GM23338 (cell line): ENCODE data around the gene FSIP1. TPM values are rescaled to one million over a fixed set of nuclear protein-coding genes. Genes with fewer than 3 reads are reported as not detected.

Experiments used
- ATAC-seq: fragments of 200-7000 bp; cut with Tn5 transposase; 3 replicates; pipeline ENCODE4 v1.9.1; 2020
- DNase-seq: peaks from one replicate; pipeline ENCODE4 v3.0.0-alpha.2; 2015; ENCODE audit warnings: low spot score
- H2AFZ ChIP-seq: fragments of 200-600 bp; sonication (generic); 2 replicates; pipeline ENCODE4 v1.8.0; 2016; ENCODE audit warnings: antibody characterized with exemption, mild to moderate bottlenecking, moderate library complexity
- H3F3A ChIP-seq: fragments of 200-600 bp; sonication (generic); replicated peaks from 2 replicates; pipeline ENCODE4 v1.8.0; 2017; ENCODE audit warnings: antibody characterized with exemption, mixed run types, low read depth
- H3K27ac ChIP-seq: fragments of 200-600 bp; sonication (generic); 2 replicates; pipeline ENCODE4 v1.6.1; 2016; ENCODE audit warnings: low read depth
- H3K27me3 ChIP-seq: fragments of 200-600 bp; sonication (generic); 2 replicates; pipeline ENCODE4 v1.8.0; 2016; ENCODE audit warnings: mild to moderate bottlenecking, mixed run types, moderate library complexity; ENCODE audit not compliant: insufficient read depth
- H3K36me3 ChIP-seq: fragments of 200-600 bp; sonication (generic); 2 replicates; pipeline ENCODE4 v1.8.0; 2016; ENCODE audit warnings: mild to moderate bottlenecking; ENCODE audit not compliant: insufficient read depth
- H3K4me1 ChIP-seq: fragments of 200-600 bp; sonication (generic); 2 replicates; pipeline ENCODE4 v1.8.0; 2016; ENCODE audit warnings: mild to moderate bottlenecking, moderate library complexity; ENCODE audit not compliant: insufficient read depth
- H3K4me2 ChIP-seq: fragments of 200-600 bp; sonication (generic); 2 replicates; pipeline ENCODE4 v1.7.1; 2017; ENCODE audit warnings: mixed run types
- H3K4me3 ChIP-seq: fragments of 200-600 bp; sonication (generic); 2 replicates; pipeline ENCODE4 v1.6.1; 2016; ENCODE audit warnings: mixed run types
- H3K79me2 ChIP-seq: fragments of 200-600 bp; sonication (generic); replicated peaks from 2 replicates; pipeline ENCODE4 v1.8.0; 2017; ENCODE audit warnings: mild to moderate bottlenecking; ENCODE audit not compliant: insufficient read depth
- H3K9me2 ChIP-seq: fragments of 200-600 bp; sonication (generic); 2 replicates; pipeline ENCODE4 v1.8.0; 2017; ENCODE audit not compliant: insufficient read depth
- H4K20me1 ChIP-seq: fragments of 200-600 bp; sonication (generic); replicated peaks from 2 replicates; pipeline ENCODE4 v1.8.0; 2017; ENCODE audit warnings: mild to moderate bottlenecking; ENCODE audit not compliant: insufficient read depth
- H3K27ac Mint-ChIP-seq: 2 replicates; pipeline ENCODE4 v1.8.0; 2020; ENCODE audit warnings: inconsistent platforms, mild to moderate bottlenecking, moderate library complexity, mixed read lengths
- H3K27me3 Mint-ChIP-seq: 3 replicates; pipeline ENCODE4 v1.8.0; 2022; ENCODE audit warnings: low read depth, mild to moderate bottlenecking, moderate library complexity, mixed read lengths, inconsistent platforms; ENCODE audit not compliant: insufficient read depth, poor library complexity
- H3K36me3 Mint-ChIP-seq: 3 replicates; pipeline ENCODE4 v1.8.0; 2021; ENCODE audit warnings: low read depth, mild to moderate bottlenecking, inconsistent platforms, moderate library complexity, mixed read lengths
- H3K4me1 Mint-ChIP-seq: 3 replicates; pipeline ENCODE4 v1.8.0; 2020; ENCODE audit warnings: mild to moderate bottlenecking, inconsistent platforms, mixed read lengths
- H3K4me3 Mint-ChIP-seq: 3 replicates; pipeline ENCODE4 v1.8.0; 2021; ENCODE audit warnings: moderate library complexity, mild to moderate bottlenecking, inconsistent platforms, mixed read lengths
- H3K9me3 Mint-ChIP-seq: 3 replicates; pipeline ENCODE4 v1.8.0; 2020; ENCODE audit warnings: moderate library complexity, mild to moderate bottlenecking, inconsistent platforms, mixed read lengths
- CREB1 ChIP-seq: fragments of 250-450 bp; sonication (Bioruptor Pico); IDR thresholded peaks from 2 replicates; pipeline ENCODE4 v1.5.0; 2020; ENCODE audit warnings: low read depth, mild to moderate bottlenecking, moderate library complexity
- EZH2phosphoT487 ChIP-seq: fragments of 200-600 bp; sonication (generic); IDR thresholded peaks from one replicate; pipeline ENCODE4 v1.8.1; 2018; ENCODE audit warnings: antibody characterized with exemption; ENCODE audit not compliant: unreplicated experiment
- NANOG ChIP-seq: IDR thresholded peaks from 2 replicates; pipeline ENCODE4 v1.6.1; 2016; ENCODE audit warnings: antibody characterized with exemption, borderline replicate concordance
- STAT1 ChIP-seq: IDR thresholded peaks from one replicate; pipeline ENCODE4 v1.6.1; 2016; ENCODE audit warnings: antibody characterized with exemption; ENCODE audit not compliant: unreplicated experiment
- ZNF114 ChIP-seq: fragments of 250-450 bp; sonication (Bioruptor Pico); IDR thresholded peaks from 2 replicates; pipeline ENCODE4 v1.5.0; 2020; ENCODE audit warnings: mild to moderate bottlenecking, moderate library complexity
- polyA plus RNA-seq: library from polyadenylated mRNA; unstranded; fragments of >200 nt; fragmentation: Nextera tagmentation; extraction: Ambion mirVana; gene quantifications from 2 replicates; pipeline ENCODE4 v1.2.1, GENCODE V29; 2016
- total RNA-seq: library from RNA; depleted of rRNA; stranded (reverse); fragments of >200 nt; shearing (Covaris generic); gene quantifications from 2 replicates; pipeline ENCODE4 v1.2.3, GENCODE V29; 2014
- TF ChIP-seq, protein P1 (sequence below), 2 experiments: fragments of 200-600 bp in 1 of 2; sonication (generic) in 1 of 2; conservative IDR thresholded peaks; 2 replicates each; pipeline versions ENCODE4 v1.5.1 to v1.6.1; 2016 to 2017; ENCODE audit warnings: antibody characterized with exemption in 2 of 2, low read depth in 2 of 2, mild to moderate bottlenecking in 2 of 2, moderate library complexity in 1 of 2
- TF ChIP-seq, protein P2 (sequence below): fragments of 250-450 bp; sonication (Bioruptor Pico); IDR thresholded peaks from 2 replicates; pipeline ENCODE4 v1.5.0; 2020; ENCODE audit warnings: mild to moderate bottlenecking, moderate library complexity
- TF ChIP-seq, protein P3 (sequence below): IDR thresholded peaks from one replicate; pipeline ENCODE4 v1.6.1; 2018; ENCODE audit warnings: antibody characterized with exemption; ENCODE audit not compliant: unreplicated experiment

Gene FSIP1
- total and polyA plus RNA-seq, 2 experiments from 2014 or later = 0.92 to 2.1 TPM

DNA sequence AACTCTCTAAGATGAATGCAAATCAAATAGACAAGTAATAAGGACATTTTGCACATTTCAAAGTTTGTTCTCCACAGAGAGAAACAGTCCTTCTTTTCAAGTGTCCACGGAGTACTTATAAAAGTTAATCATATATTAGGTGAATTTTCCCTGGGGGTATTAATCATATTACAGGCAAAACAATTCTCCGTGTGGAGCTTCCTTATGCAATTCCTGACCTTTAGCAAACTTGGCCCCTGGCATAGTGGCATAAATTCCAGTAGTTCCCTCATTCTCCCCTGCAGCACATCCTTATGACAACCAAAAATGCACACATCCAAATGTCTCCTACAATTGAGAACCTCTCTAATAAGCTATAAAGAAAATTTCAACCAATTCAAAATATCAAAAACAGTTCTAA lies 34.4 kb downstream of the FSIP1 start:
- Histone ChIP-seq H4K20me1 (no peaks in the 10 kb centered on the region), H3K27ac (no peak overlapping the region), H3K4me3 (no peak overlapping the region), H2AFZ (no peak overlapping the region), H3K36me3 (no peaks in the 10 kb centered on the region), H3K79me2 (no peaks in the 10 kb centered on the region), H3K4me1 (peaks cover 2% of the 10 kb centered on the region; the same call in 1 of the 2 replicates), H3K4me2 (no peak overlapping the region), H3K27me3 (no peaks in the 10 kb centered on the region), H3K9me2 (no peaks in the 10 kb centered on the region), H3F3A (no peaks in the 10 kb centered on the region)
- no peaks in the 10 kb centered on the region for H3K9me3 Mint-ChIP-seq
- peaks cover 2% of the 10 kb centered on the region; the same call in 2 of the 3 replicates for H3K4me1 Mint-ChIP-seq
- DNase-seq = no peak
- H3K27me3 Mint-ChIP-seq = no peaks in the 10 kb centered on the region
- no peaks in the 10 kb centered on the region for H3K36me3 Mint-ChIP-seq
- no peak overlapping the region for H3K4me3 Mint-ChIP-seq
- ATAC-seq = no peak
- TF ChIP-seq, protein P1, sequence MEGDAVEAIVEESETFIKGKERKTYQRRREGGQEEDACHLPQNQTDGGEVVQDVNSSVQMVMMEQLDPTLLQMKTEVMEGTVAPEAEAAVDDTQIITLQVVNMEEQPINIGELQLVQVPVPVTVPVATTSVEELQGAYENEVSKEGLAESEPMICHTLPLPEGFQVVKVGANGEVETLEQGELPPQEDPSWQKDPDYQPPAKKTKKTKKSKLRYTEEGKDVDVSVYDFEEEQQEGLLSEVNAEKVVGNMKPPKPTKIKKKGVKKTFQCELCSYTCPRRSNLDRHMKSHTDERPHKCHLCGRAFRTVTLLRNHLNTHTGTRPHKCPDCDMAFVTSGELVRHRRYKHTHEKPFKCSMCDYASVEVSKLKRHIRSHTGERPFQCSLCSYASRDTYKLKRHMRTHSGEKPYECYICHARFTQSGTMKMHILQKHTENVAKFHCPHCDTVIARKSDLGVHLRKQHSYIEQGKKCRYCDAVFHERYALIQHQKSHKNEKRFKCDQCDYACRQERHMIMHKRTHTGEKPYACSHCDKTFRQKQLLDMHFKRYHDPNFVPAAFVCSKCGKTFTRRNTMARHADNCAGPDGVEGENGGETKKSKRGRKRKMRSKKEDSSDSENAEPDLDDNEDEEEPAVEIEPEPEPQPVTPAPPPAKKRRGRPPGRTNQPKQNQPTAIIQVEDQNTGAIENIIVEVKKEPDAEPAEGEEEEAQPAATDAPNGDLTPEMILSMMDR (conservative IDR thresholded peaks at IDR 0.05; ENCODE audit: low read depth in 2 of 2) = no peak
- TF ChIP-seq, protein P2, sequence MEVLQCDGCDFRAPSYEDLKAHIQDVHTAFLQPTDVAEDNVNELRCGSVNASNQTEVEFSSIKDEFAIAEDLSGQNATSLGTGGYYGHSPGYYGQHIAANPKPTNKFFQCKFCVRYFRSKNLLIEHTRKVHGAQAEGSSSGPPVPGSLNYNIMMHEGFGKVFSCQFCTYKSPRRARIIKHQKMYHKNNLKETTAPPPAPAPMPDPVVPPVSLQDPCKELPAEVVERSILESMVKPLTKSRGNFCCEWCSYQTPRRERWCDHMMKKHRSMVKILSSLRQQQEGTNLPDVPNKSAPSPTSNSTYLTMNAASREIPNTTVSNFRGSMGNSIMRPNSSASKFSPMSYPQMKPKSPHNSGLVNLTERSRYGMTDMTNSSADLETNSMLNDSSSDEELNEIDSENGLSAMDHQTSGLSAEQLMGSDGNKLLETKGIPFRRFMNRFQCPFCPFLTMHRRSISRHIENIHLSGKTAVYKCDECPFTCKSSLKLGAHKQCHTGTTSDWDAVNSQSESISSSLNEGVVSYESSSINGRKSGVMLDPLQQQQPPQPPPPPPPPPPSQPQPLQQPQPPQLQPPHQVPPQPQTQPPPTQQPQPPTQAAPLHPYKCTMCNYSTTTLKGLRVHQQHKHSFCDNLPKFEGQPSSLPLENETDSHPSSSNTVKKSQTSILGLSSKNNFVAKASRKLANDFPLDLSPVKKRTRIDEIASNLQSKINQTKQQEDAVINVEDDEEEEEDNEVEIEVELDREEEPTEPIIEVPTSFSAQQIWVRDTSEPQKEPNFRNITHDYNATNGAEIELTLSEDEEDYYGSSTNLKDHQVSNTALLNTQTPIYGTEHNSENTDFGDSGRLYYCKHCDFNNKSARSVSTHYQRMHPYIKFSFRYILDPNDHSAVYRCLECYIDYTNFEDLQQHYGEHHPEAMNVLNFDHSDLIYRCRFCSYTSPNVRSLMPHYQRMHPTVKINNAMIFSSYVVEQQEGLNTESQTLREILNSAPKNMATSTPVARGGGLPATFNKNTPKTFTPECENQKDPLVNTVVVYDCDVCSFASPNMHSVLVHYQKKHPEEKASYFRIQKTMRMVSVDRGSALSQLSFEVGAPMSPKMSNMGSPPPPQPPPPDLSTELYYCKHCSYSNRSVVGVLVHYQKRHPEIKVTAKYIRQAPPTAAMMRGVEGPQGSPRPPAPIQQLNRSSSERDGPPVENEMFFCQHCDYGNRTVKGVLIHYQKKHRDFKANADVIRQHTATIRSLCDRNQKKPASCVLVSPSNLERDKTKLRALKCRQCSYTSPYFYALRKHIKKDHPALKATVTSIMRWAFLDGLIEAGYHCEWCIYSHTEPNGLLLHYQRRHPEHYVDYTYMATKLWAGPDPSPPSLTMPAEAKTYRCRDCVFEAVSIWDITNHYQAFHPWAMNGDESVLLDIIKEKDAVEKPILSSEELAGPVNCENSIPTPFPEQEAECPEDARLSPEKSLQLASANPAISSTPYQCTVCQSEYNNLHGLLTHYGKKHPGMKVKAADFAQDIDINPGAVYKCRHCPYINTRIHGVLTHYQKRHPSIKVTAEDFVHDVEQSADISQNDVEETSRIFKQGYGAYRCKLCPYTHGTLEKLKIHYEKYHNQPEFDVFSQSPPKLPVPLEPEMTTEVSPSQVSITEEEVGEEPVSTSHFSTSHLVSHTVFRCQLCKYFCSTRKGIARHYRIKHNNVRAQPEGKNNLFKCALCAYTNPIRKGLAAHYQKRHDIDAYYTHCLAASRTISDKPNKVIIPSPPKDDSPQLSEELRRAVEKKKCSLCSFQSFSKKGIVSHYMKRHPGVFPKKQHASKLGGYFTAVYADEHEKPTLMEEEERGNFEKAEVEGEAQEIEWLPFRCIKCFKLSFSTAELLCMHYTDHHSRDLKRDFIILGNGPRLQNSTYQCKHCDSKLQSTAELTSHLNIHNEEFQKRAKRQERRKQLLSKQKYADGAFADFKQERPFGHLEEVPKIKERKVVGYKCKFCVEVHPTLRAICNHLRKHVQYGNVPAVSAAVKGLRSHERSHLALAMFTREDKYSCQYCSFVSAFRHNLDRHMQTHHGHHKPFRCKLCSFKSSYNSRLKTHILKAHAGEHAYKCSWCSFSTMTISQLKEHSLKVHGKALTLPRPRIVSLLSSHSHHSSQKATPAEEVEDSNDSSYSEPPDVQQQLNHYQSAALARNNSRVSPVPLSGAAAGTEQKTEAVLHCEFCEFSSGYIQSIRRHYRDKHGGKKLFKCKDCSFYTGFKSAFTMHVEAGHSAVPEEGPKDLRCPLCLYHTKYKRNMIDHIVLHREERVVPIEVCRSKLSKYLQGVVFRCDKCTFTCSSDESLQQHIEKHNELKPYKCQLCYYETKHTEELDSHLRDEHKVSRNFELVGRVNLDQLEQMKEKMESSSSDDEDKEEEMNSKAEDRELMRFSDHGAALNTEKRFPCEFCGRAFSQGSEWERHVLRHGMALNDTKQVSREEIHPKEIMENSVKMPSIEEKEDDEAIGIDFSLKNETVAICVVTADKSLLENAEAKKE (CRISPR knock-in tag) = no peak
- TF ChIP-seq, protein P3, sequence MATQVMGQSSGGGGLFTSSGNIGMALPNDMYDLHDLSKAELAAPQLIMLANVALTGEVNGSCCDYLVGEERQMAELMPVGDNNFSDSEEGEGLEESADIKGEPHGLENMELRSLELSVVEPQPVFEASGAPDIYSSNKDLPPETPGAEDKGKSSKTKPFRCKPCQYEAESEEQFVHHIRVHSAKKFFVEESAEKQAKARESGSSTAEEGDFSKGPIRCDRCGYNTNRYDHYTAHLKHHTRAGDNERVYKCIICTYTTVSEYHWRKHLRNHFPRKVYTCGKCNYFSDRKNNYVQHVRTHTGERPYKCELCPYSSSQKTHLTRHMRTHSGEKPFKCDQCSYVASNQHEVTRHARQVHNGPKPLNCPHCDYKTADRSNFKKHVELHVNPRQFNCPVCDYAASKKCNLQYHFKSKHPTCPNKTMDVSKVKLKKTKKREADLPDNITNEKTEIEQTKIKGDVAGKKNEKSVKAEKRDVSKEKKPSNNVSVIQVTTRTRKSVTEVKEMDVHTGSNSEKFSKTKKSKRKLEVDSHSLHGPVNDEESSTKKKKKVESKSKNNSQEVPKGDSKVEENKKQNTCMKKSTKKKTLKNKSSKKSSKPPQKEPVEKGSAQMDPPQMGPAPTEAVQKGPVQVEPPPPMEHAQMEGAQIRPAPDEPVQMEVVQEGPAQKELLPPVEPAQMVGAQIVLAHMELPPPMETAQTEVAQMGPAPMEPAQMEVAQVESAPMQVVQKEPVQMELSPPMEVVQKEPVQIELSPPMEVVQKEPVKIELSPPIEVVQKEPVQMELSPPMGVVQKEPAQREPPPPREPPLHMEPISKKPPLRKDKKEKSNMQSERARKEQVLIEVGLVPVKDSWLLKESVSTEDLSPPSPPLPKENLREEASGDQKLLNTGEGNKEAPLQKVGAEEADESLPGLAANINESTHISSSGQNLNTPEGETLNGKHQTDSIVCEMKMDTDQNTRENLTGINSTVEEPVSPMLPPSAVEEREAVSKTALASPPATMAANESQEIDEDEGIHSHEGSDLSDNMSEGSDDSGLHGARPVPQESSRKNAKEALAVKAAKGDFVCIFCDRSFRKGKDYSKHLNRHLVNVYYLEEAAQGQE = no peak
- no peak for TF ChIP-seq NANOG
- no peak for TF ChIP-seq STAT1
- no peak for TF ChIP-seq ZNF114 (CRISPR knock-in tag)
- no peak for TF ChIP-seq EZH2phosphoT487
- no peak for TF ChIP-seq CREB1 (CRISPR knock-in tag)
- H3K27ac Mint-ChIP-seq = no peak overlapping the region
